Left renal pelvis (tissue), 4 donors: ENCODE data around the gene FLOT1. TPM values are rescaled to one million over a fixed set of nuclear protein-coding genes. Genes with fewer than 3 reads are reported as not detected.

ENCODE experiments used
- DNase-seq, 4 donors: peaks; one replicate each; pipeline ENCODE4 v3.0.0-alpha.2; 2013; ENCODE audit warnings: low read depth in 4 of 4, low spot score in 3 of 4
- polyA plus RNA-seq, 4 donors: library from polyadenylated mRNA; unstranded; fragments of 120-200 nt; gene quantifications; one replicate each; pipeline ENCODE4 v1.2.1, GENCODE V29; 2013; ENCODE audit not compliant: insufficient read length in 4 of 4

The FLOT1 gene
- polyA plus RNA-seq, 4 donors: 103 to 143 (median 138) TPM

DNA sequence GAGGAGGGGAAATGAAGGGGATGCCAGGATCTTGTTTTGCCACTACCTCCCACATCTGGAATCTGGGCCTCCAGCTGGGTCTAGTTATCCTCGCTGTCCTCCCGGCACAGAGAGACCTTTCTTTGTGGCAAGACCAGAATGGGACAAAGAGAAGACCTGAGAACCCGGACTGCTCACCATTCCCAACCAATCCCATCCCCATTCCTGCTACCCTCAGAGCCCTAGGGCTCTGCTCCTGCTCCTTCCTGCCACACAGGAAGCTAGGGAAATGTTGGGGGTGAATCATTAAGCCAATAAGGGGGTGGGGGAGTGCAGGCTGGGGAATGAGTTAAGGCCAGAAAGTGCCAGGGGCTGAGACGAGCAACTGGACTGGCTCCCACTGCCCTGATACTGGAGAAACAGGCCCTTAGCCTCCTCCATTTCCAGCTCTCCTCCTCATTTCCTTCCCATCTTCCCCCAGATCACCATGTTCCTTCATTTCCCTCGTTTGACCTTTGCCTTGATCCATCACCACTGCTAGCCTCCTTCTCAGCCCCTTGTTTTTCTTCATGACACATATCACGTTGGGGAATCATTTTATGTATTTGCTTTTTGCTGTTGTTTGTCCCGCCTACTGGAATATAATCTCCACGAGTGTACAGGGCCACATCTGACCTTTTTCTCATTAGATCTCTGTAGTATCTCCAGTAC lies 6.5 kb upstream of the FLOT1 start:
- DNase-seq: no peak

DNA sequence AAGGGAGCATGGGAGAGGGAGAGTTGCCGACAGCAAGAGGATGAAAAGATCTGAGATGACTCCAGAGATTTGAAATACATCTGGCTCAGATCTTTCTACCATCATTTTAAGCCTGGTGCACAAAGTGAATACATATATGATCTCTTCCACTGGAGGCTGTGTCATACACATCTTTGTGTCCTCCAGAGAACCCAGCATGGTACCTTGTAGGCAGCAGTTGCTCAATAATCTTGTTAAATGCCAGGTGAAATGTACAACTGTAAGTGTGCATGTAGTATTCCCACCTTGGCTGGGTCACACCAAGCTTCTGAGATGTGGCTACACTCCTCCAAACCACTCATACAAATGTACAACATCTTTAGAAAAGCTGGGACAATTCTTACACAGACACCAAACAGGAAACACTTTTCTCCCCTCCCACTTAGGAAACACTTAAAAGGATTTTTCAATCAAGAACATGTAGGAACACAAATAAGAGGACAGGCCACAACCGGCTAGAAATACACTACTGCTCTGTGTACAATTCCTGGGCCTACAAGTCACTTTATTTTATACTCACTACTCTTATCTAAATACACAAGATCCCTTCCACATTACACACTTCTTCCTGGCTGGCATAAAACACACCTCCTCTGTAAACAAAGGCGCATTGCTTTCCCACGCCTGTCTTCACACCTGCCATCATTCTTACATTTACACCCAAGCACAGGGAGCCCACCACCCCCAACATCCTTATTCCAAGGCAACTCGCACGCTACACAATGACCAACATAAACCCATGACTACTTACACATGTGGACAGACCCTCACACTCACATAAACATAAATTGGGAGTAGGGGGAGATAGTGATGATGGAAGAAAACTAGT lies 5.6 kb upstream of the FLOT1 start:
- DNase-seq: no peak

DNA sequence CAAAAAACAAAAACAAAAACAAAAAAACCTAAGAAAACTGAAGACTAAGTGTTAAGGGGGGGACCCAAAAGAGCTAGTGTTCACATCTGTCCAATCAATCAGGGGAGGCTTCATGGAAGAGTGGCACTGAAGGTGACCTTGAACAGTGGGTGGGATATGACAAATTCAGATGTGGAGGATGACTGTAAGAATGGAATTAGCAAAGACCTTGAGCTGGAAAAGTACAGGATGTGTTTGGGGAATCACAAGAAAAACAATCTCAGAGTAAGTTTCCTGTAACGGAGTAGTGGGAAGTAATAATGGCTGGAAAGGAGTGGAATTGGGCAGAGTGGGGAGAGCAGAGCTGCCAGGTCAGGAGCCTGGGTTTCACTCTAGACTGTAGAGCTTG lies 4.8 kb upstream of the FLOT1 start:
- DNase-seq: no peak

DNA sequence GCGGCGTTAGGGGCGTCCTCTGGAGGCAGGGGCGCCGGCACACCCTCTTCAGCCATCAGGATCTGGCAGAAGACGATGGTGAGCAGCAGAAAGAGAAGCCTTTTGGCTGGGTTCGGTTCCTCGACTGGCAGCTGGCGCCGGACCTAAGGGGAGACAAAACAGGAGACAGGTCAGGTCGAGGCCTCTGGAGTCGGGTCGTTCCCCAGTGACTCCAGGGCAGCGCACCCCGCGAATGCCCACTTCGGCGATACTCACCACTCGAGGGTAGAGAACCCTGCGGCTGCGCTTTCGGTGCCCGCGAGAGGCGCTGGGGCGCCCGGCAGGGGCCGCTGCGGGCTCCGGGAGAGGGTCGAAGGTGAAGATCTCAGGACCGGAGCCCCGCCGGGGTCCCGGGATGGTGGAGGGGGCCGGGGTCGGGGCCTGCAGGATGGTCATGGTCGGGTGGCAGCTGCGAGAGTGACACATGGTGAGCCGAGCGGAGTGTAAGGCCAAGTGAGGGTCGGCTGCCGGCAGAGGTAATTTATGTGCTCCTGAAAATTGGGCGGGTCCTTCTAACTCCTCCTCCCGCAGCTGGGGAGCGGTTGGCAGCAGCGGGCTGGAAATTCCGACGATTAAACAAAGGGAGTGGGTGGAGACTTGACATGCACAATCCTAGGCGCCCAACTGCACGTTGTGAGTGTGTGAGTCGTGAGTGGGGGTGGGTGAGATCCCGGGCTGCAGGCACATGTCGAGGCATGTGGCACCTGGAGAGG lies 1.7 kb upstream of the FLOT1 start, which contains the start of gene IER3:
Gene IER3 (minus strand): TSS at position 494 of the 752 bp plus-strand sequence. CDS start 29 bp downstream, at position 465.
- peak in 3 of 4 donors; percentile 77 to 85 (median 78) for DNase-seq

DNA sequence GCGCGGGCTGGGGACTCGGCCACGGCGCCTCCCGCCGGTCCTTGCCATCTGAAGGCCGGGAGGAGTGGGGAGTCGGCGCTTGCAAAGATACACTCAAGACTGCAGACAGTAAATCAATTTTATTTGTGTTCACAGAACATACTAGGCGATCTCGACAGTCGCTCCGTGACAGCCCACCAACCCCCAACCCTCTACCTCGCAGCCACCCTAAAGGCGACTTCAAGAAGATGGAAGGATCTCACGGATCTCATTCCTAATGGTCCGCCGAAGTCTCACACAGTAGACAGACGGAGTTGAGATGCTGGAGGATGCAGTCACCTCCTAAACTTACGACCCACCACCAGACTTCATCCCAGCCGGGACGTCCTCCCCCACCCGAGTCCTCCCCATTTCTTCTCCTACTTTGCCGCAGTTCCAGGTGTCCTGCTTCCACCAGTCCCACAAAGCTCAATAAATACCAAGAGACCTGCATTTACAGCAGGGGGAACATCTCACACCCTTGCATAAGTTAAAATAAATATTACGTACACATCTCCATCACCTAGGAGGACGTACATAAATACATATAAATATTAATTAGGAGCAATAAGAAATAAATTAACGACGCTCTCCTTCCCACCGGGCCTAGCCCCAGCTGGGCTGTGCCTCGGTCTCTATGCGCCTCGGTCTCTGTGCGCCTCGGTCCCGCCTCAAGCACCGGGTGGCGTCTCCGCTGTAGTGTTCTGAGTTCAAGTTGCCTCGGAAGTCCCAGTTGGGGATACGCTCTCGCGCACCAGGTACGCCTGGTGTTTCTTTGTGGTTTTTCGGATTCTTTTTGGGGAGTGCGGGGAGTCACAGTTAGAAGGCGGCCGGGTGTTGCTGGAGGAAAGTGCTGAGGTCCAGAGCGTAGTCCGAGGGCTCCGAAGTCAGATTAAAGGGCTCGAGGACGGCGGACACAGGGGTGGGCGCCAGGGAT lies 889 bp upstream of the FLOT1 start:
- no peak for DNase-seq

DNA sequence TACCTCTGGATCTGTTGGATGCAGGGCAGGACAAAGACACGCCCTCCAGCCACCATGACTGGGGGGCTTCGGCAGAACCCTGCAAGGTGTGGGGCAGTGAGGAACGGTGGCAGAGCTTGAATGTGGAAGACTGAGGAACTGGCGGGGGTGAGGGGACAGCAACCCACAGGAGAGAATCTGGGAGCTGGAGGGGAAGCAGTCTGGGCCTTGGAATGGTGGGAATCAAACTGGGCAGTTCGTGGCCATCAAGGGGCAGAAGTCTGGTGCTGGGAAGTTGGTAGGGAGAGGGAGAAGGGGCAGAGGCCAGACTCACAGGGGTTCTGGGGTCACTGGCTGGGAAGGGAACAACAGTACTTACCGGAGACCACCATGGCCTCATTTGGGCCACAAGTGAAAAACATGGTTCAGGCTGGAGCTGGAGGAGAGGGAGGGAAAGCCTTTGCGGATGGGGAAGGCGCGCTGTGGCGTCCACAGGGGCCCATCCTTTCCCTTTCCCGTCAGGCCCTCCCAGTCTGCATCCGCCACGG lies 635 bp downstream of the FLOT1 start:
- DNase-seq: no peak

DNA sequence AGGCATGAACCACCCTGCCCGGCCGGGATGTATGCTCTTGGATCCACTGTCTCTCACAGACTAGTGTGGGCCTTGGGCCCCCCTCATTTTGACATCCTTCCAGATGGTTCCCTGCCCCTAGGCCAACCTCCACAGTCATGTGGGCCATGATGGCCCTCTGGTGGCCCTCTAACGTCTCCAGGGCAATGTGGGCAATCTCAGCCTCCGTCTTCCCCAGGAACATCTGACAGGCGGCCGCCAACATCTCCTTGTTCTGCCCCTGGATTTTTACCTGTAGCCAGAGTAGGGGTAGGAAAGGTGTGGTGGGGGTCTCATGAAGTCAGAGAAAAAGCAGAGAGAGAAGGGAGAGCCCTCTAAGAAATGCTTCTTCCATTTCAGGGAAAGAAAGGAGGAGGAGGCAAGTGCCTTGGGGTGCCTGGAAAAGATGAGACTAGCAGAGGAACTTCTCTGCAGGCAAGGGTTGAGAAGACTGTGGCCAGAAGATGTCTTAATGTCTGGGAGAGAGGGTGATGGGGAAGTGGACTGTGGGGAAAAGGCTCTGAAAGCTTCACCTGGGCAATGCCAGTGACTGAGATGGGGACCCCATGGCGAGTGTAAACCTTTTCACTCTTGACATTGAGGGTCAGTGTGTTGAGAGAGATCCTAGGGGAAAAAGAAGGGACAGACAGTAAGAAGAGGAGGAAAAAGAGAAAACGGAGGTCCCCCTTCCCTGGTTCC lies 1.3 kb downstream of the FLOT1 start:
- DNase-seq: no peak

DNA sequence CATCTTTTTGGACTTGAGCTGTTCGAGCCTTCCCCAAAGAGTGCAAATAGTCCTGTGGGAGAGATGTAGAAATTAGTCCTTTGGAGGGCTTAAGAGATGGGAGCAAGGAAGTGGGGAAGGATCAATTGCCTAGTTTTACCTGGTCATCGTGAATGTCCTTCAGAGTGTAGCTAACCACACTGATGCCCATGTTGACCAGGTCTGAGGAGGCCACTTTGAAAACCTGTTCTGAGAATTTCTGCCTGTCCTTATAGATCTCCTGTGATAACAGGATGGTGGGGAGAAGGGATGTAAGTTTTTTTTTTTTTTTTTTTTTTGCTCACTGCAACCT lies 2.0 kb downstream of the FLOT1 start:
- DNase-seq: no peak

DNA sequence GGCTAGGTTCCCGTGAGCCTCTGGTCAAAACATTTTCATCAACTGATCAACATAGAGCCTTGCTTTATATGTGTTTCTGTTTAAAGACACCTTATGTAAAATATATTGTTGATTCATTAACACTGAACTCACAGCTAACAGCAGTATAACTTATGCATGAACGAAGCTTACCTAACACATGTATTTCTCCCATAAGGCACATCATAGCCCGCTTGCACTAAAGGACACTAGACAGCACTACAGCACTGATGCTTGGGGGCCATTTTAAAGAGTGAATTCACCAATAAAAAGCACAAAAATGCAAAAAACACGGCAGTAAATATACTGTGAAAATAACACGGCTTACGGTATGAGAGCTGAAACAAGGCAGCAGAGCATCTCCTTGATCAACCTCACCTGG lies 4.0 kb downstream of the FLOT1 start:
- no peak for DNase-seq

DNA sequence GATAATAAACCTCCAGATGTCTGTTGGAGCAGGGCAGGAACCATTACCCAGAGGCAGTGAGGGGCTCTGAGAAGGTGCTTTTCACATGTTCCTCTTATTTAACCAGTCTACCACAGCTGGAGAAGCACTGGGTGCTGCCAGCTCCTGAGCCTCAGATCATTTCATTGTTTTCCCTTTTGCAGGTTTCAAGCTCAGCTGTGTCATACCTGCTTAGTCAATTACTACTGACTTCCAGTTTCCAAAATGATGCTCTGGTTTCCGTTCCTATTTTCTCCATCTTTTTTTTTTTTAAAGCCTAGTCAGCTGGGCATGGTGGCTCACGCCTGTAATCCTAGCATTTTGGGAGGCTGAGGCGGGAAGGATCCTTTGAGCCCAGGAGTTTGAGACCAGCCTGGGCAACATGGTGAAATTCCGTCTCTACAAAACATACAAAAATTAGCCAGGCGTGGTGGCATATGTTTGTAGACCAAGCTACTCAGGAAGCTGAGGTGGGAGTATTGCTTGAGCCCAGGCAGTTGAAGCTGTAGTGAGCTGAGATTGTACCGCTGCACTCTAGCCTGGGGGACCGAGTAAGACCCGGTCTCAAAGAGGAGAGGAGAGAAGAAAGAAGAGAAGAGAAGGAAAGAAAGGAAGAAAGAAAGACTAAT lies 6.7 kb downstream of the FLOT1 start:
- no peak for DNase-seq

DNA sequence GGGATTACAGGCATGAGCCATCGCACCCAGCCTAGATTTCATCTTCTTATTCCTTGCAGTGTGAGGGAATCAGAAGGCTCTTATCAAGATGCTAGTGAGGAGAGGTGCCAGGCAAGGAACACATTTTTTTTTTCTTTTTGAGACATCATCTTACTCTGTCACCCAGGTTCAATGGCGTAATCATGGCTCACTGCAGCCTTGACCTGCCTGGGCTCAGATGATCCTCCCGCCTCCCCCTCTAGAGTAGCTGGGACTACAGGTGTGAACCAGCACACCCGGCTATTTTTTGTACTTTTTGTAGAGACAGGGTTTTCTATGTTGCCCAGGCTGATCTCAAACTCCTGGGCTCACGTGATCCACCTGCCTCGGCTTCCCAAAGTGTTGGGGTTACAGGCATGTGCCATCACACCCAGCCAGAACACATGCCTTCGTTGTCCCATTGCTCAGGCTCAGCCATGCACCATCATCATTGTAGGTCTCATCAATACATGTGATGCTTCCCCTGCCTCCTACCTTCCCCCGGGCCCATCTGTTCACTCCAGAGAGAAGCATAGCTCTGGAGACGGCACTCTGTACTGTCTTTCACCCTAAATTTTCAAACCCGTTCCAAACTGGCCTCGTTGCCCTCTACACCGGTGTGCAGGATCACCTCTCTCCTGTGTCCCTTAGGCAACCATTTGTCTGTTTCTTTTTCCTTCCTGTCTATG lies 10.1 kb downstream of the FLOT1 start:
- DNase-seq: no peak

DNA sequence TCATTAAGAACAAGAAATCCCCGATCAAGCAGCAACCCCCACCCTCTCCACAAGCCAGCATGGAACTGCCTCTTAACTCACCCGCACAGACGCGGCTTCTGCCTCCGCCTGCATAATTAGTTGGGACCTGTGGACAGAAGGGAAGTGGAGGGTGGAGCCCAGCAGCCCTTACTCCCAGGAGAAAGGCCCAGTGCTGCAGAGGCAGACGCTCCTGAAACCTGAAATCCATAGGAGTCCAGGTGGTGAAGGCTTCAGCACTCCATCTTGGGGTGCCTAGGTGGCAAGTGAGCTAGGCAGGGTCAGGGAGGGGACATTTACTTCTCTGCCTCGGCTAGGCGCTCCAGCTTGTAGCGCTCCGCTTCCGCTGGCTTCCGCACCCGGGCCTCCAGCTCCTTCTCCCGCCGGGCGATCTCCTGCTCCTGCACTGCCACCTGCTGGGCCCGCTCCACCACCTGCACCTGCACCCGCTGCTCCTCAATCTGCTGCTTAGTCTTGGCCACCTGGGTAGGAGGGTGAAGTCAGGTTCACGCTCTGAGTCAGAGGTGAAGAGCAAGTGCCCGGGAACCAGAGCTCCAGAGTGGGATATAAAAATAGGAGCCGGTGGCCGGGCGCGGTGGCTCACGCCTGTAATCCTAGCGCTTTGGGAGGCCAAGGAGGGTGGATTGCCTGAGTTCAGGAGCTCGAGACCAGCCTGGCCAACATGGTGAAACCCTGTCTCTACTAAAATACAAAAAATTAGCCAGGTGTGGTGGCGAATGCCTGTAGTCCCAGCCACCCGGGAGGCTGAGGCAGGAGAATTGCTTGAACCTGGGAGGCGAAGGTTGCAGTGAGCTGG lies 11.7 kb downstream of the FLOT1 start:
- DNase-seq: no peak

DNA sequence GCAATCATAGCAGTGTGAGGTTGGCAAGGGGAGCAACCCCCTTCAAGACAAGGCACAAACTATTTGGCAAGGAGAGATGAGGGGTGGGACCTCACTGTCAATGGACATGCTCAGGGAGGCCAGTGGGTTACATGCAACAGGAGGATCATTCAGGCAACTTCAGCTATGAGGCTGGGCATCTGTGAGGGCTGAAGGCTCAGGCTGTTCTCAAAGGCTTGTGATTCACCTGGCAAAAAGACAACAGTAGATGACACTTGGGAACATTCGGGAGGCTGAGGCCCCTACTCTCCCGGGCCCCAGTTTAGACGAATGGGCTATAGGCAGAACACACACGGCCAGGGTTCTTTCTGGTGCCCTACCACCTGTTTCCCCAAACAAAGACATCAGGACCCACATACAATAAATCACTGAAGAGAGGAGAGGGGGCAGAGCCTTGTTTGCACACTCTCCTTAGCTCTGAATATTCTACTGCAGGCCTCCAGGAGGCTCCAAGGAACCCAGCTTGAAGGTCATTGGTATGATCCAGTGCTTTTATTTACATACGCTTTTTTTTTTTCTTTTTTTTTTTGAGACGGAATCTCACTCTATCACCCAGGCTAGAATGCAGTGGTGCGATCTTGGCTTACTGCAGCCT lies 14.4 kb downstream of the FLOT1 start:
- DNase-seq: no peak

DNA sequence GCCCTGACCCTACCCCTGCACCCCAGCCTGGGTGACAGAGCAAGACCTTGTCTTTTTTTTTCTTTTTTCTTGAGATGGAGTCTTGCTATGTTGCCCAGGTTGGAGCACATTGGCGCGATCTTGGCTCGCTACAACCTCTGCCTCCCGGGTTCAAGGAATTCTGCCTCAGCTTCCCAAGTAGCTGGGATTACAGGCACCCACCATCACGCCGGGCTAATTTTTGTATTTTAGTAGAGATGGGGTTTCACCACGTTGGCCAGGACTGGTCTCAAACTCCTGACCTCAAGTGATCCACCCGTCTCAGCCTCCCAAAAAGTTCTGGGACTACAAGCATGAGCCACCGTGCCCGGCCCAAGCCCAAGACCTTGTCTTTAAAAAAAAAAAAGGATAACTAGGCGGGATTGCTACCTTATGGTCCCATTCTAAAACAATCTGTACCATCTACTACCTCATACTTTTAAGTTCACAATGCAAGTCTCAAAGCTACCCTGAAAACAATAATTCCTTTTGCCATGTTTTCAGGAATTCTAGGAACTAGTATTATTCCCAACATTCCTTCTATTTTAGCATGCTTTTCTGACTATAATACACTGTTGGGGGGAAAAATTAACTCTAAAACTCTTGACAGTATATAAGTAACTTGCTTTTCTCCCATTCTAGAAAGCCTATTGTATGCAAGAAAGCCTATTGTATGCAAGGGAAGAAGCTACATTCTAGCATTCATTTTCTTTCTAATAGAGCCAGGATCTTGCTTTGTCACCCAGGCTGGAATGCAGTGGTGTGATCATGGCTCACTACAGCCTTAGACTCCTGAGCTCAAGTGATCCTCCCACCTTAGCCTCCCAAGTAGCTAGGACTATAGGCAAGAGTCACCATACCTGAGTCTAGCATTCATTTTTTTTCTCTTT lies 15.7 kb downstream of the FLOT1 start:
- no peak for DNase-seq

DNA sequence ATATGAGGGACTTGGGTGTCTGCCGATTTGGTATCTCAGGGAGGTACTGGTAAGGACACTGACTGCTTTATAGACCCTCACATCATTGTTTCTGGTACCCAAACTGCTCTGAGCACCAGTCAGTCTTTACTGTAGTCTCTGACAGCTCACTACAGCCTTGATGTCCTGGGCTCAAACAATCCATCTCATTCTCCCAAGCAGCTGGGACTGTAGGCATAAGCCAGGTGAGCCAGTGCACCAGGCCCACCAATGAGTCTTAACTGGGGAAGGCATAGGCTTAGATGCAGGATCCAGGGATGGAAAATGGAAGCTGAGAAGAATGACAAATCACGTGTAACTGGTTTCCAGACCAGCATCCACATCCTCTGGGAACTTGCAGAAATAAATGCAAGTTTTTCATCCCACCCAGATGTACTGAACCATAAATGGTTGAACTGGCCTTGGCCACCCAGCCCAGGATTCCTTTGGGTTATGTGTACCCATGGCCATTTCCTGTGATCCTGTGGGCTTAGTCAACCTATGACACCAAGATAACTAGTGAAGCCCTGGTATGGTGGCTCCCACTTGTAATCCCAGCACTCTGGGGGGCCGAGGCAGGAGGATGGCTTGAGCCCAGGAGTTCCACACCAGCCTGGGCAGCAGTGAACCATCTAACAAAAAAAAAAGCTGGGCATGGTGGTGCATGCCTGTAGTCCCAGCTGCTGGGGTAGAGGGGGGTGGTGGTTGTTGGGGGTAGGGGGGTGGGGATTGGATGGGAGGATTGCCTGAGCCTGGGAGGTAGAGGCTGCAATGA lies 16.6 kb downstream of the FLOT1 start:
- DNase-seq: no peak
